MM.1S (cell line): ENCODE measurements around the gene RAG2.

Source experiments
- EZH2 ChIP-seq: fragments of 300-600 bp; sonication (generic); optimal IDR thresholded peaks from 2 replicates; pipeline ENCODE3; 2017; ENCODE audit warnings: low read depth, mild to moderate bottlenecking, antibody characterized with exemption, low read length, mixed read lengths
- TF ChIP-seq, protein P1 (sequence below): fragments of 300-600 bp; sonication (generic); IDR thresholded peaks from 2 replicates; pipeline ENCODE4 v1.5.1; 2016; ENCODE audit warnings: antibody characterized with exemption, low read length, mixed read lengths

DNA sequence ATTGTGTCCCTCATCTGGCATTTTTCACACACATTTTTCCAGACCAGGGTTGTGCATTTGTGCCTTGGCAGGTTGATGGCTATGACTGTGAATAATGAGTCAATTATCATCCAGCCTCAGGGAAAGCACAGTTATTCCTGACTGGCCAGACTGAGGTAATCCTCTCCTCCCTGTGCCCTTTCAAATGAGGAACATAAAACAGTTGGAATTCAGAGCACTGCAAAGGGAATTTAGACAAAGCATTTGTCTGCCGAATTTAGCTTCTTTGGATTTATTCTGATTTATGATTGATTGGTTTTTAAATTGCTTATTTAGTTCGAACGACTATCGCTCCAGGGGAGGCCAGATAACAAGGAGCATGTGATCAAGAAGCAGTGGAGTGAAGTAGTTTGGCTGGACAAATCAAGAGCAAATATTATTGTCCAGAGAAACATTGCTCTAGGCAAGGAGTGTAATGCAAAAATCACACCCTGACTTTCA, 30.8 kb upstream of the RAG2 start:
- TF ChIP-seq, protein P1, sequence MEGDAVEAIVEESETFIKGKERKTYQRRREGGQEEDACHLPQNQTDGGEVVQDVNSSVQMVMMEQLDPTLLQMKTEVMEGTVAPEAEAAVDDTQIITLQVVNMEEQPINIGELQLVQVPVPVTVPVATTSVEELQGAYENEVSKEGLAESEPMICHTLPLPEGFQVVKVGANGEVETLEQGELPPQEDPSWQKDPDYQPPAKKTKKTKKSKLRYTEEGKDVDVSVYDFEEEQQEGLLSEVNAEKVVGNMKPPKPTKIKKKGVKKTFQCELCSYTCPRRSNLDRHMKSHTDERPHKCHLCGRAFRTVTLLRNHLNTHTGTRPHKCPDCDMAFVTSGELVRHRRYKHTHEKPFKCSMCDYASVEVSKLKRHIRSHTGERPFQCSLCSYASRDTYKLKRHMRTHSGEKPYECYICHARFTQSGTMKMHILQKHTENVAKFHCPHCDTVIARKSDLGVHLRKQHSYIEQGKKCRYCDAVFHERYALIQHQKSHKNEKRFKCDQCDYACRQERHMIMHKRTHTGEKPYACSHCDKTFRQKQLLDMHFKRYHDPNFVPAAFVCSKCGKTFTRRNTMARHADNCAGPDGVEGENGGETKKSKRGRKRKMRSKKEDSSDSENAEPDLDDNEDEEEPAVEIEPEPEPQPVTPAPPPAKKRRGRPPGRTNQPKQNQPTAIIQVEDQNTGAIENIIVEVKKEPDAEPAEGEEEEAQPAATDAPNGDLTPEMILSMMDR, result no peak
- TF ChIP-seq EZH2, result no peak
